ENCODE measurements around the gene TTPAL.

DNA sequence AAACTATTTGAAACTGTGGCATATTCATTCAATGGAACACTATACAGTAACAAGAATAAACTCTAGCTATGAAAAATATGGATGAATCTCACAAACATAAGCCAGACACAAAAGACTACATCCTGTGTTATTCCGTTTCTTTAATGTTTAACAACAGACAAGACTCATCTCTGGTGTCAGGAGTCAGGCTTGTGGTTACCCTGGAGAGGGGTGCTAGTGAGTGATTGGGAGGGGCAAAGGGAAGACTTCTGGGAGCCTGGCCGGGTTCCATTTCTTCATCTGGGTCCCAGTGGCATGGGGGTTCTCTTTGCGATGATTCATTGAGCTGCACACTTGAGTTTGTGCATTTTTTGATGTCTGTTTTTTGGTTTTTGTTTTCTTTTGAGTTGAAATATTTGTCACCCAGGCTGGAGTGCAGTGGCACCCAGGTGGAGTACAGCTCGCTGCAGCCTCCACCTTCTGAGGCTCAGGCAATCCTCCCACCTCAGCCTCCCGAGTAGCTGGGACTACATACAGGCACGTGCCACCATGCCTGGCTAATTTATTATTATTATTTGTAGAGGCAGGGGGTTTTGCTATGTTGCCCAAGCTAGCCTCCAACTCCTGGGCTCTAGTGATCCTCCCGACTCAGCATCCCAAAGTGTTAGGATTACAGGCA is 21.2 kb upstream of the TTPAL start:
- TF ChIP-seq, protein P1, sequence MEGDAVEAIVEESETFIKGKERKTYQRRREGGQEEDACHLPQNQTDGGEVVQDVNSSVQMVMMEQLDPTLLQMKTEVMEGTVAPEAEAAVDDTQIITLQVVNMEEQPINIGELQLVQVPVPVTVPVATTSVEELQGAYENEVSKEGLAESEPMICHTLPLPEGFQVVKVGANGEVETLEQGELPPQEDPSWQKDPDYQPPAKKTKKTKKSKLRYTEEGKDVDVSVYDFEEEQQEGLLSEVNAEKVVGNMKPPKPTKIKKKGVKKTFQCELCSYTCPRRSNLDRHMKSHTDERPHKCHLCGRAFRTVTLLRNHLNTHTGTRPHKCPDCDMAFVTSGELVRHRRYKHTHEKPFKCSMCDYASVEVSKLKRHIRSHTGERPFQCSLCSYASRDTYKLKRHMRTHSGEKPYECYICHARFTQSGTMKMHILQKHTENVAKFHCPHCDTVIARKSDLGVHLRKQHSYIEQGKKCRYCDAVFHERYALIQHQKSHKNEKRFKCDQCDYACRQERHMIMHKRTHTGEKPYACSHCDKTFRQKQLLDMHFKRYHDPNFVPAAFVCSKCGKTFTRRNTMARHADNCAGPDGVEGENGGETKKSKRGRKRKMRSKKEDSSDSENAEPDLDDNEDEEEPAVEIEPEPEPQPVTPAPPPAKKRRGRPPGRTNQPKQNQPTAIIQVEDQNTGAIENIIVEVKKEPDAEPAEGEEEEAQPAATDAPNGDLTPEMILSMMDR (IDR thresholded peaks at IDR 0.05; ENCODE audit: low read depth, low read length, poor library complexity, severe bottlenecking) = no peak
- no peak for TF ChIP-seq EZH2phosphoT487 (IDR thresholded peaks at IDR 0.05; ENCODE audit: borderline replicate concordance, low read length)

All from DOHH2 (cell line).